Ascending aorta (tissue), 2 donors: Measurements from ENCODE around the gene CEACAM5. TPM values are rescaled to one million over a fixed set of nuclear protein-coding genes. Genes with fewer than 3 reads are reported as not detected.

Source experiments
- DNase-seq, 2 donors: peaks; one replicate each; pipeline ENCODE4 v3.0.0-alpha.2; 2019; ENCODE audit warnings: low spot score in 2 of 2
- H3K27ac ChIP-seq, 2 donors: fragments of 200-600 bp; sonication (generic); one replicate each; pipeline ENCODE4 v1.5.1; 2016 to 2017; ENCODE audit warnings: mild to moderate bottlenecking in 1 of 2
- H3K27me3 ChIP-seq: fragments of 200-600 bp; sonication (generic); one replicate; pipeline ENCODE4 v1.5.1; 2017
- H3K36me3 ChIP-seq, 2 donors: fragments of 200-600 bp; sonication (generic); one replicate each; pipeline ENCODE4 v1.5.1; 2016
- H3K4me1 ChIP-seq, 2 donors: fragments of 200-600 bp; sonication (generic); one replicate each; pipeline ENCODE4 v1.5.1; 2016 to 2017; ENCODE audit warnings: mild to moderate bottlenecking in 1 of 2
- H3K4me3 ChIP-seq, 2 donors: fragments of 200-600 bp; sonication (generic); one replicate each; pipeline ENCODE4 v1.5.1; 2016 to 2017; ENCODE audit warnings: mild to moderate bottlenecking in 1 of 2
- H3K9me3 ChIP-seq, 2 donors: fragments of 200-600 bp; sonication (generic); one replicate each; pipeline ENCODE4 v1.5.1; 2016
- CTCF ChIP-seq, 3 experiments: fragments of 200-600 bp in 2 of 3; fragments of 450-650 bp in 1 of 3; sonication (generic) in 2 of 3; IDR thresholded peaks; one replicate each; pipeline ENCODE4 v1.5.1; 2016 to 2019; ENCODE audit warnings: antibody characterized with exemption in 3 of 3, mild to moderate bottlenecking in 1 of 3, moderate library complexity in 1 of 3
- intact Hi-C: fragments of 100-400 bp; cut with DNase I; formaldehyde crosslinking; loops from one replicate; pipeline ENCODE4 v1.15.1; 2023
- total RNA-seq: library from RNA; depleted of rRNA; stranded (reverse); fragments of >200 nt; gene quantifications from one replicate; pipeline ENCODE4 v1.1.0, GENCODE V29; 2016

The CEACAM5 gene
- total RNA-seq, 1 donor from 2014 or later, result not detected

GRCh38 chr19:41739361-41739760 is 30.9 kb downstream of the CEACAM5 start:
- no peaks in the 10 kb centered on the region for H3K36me3 ChIP-seq

GRCh38 chr19:41740415-41741243 is 32.2 kb downstream of the CEACAM5 start:
- no peak for TF ChIP-seq CTCF (IDR thresholded peaks at IDR 0.05)
- intact Hi-C loops, result no loop called here
- no peaks in the 10 kb centered on the region for H3K27me3 ChIP-seq
- H3K4me1 ChIP-seq, result no peaks in the 10 kb centered on the region
- no peaks in the 10 kb centered on the region for H3K36me3 ChIP-seq
- DNase-seq, result no peak
- no peak overlapping the region for H3K4me3 ChIP-seq
- H3K27ac ChIP-seq, result no peak overlapping the region
- no peaks in the 10 kb centered on the region for H3K9me3 ChIP-seq

More at GRCh38 chr19:41739361-41739760, 30.9 kb downstream of the CEACAM5 start:
- no peak for TF ChIP-seq CTCF (IDR thresholded peaks at IDR 0.05)
- H3K27ac ChIP-seq, result no peak overlapping the region
- no peak overlapping the region for H3K4me3 ChIP-seq
- intact Hi-C loops, result no loop called here
- H3K9me3 ChIP-seq, result no peaks in the 10 kb centered on the region
- no peak for DNase-seq
- H3K27me3 ChIP-seq, result no peaks in the 10 kb centered on the region
- no peaks in the 10 kb centered on the region for H3K4me1 ChIP-seq

- no peak overlapping the region for H3K4me3 ChIP-seq
- no peaks in the 10 kb centered on the region for H3K4me1 ChIP-seq
- no peaks in the 10 kb centered on the region for H3K36me3 ChIP-seq
- intact Hi-C loops, result no loop called here
- no peaks in the 10 kb centered on the region for H3K9me3 ChIP-seq
- no peak for DNase-seq
- no peak for TF ChIP-seq CTCF (IDR thresholded peaks at IDR 0.05)
- H3K27ac ChIP-seq, result no peak overlapping the region
- no peaks in the 10 kb centered on the region for H3K27me3 ChIP-seq
Measured at GRCh38 chr19:41741244-41741554, 32.8 kb downstream of the CEACAM5 start.

- intact Hi-C loops, result no loop called here
- H3K4me3 ChIP-seq, result no peak overlapping the region
- no peak overlapping the region for H3K27ac ChIP-seq
- DNase-seq, result no peak
- H3K4me1 ChIP-seq, result no peaks in the 10 kb centered on the region
- TF ChIP-seq CTCF (IDR thresholded peaks at IDR 0.05), result no peak
- H3K9me3 ChIP-seq, result no peaks in the 10 kb centered on the region
- no peaks in the 10 kb centered on the region for H3K27me3 ChIP-seq
- H3K36me3 ChIP-seq, result no peaks in the 10 kb centered on the region
Measured at GRCh38 chr19:41744850-41745249, 36.4 kb downstream of the CEACAM5 start.

GRCh38 chr19:41745756-41746155 is 37.3 kb downstream of the CEACAM5 start:
- H3K4me1 ChIP-seq, result no peaks in the 10 kb centered on the region
- H3K4me3 ChIP-seq, result no peak overlapping the region
- no peak overlapping the region for H3K27ac ChIP-seq
- H3K9me3 ChIP-seq, result no peaks in the 10 kb centered on the region
- no peak for DNase-seq
- intact Hi-C loops, result no loop called here
- no peaks in the 10 kb centered on the region for H3K36me3 ChIP-seq
- no peaks in the 10 kb centered on the region for H3K27me3 ChIP-seq
- TF ChIP-seq CTCF (IDR thresholded peaks at IDR 0.05), result no peak
